ENCODE measurements around the gene SYTL2.

DNA sequence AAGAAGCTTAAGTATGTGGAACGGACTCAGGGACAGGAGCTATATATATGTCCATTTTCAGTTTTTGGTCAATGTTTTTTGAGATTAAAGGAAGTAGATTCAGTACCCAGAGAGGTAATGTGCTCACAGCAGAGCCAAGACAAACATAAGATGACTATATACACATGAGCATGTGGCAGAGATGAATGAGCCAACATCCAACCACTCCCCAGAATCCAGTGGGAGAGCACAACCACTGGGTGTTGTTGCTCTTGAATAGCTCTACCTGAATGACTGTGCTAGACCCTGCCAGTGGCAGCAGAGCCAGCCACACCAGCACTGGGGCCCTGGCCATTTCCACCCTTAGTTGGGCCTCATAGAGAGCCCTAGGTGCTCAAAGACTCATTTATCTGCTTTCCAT, 10.7 kb upstream of the SYTL2 start:
- TF ChIP-seq, protein P1, sequence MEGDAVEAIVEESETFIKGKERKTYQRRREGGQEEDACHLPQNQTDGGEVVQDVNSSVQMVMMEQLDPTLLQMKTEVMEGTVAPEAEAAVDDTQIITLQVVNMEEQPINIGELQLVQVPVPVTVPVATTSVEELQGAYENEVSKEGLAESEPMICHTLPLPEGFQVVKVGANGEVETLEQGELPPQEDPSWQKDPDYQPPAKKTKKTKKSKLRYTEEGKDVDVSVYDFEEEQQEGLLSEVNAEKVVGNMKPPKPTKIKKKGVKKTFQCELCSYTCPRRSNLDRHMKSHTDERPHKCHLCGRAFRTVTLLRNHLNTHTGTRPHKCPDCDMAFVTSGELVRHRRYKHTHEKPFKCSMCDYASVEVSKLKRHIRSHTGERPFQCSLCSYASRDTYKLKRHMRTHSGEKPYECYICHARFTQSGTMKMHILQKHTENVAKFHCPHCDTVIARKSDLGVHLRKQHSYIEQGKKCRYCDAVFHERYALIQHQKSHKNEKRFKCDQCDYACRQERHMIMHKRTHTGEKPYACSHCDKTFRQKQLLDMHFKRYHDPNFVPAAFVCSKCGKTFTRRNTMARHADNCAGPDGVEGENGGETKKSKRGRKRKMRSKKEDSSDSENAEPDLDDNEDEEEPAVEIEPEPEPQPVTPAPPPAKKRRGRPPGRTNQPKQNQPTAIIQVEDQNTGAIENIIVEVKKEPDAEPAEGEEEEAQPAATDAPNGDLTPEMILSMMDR (conservative IDR thresholded peaks at IDR 0.05; ENCODE audit: low read depth, low read length) = no peak
- no peak for TF ChIP-seq EZH2 (IDR thresholded peaks at IDR 0.05; ENCODE audit: borderline replicate concordance, low read depth, low read length, poor library complexity, severe bottlenecking)
